IPS-NIHi7 (cell line): ENCODE measurements around the gene DAZAP1.
"Not testable (repeated sequence)": the region's sequence is repeated elsewhere in the genome, so short reads cannot be mapped to it uniquely, and the experiment has no call there.

ENCODE experiments used
- DNase-seq: peaks from one replicate; pipeline ENCODE4 v3.0.0; 2012; ENCODE audit warnings: mixed read lengths; ENCODE audit errors: extremely low spot score

Gene DAZAP1

GRCh38 chr19:1410789-1411188 lies 3.4 kb downstream of the DAZAP1 start:
- DNase-seq = no peak

GRCh38 chr19:1411255-1412191 lies 4.1 kb downstream of the DAZAP1 start:
- no peak for DNase-seq

- DNase-seq = no peak
Measured at GRCh38 chr19:1412323-1412923, 5.0 kb downstream of the DAZAP1 start.

- no peak for DNase-seq
Measured at GRCh38 chr19:1412995-1413800, 5.8 kb downstream of the DAZAP1 start.

GRCh38 chr19:1416014-1416841 lies 8.8 kb downstream of the DAZAP1 start:
- no peak for DNase-seq

- DNase-seq = no peak
Measured at GRCh38 chr19:1417145-1417544, 9.8 kb downstream of the DAZAP1 start.

- DNase-seq = no peak
Measured at GRCh38 chr19:1417681-1418495, 10.5 kb downstream of the DAZAP1 start.

- DNase-seq = no peak
Measured at GRCh38 chr19:1418496-1418775, 11.1 kb downstream of the DAZAP1 start.

- DNase-seq = no peak
Measured at GRCh38 chr19:1418951-1419738, 11.8 kb downstream of the DAZAP1 start.

- not testable (repeated sequence) for DNase-seq
Measured at GRCh38 chr19:1420085-1420484, 12.7 kb downstream of the DAZAP1 start.

GRCh38 chr19:1420590-1420989 lies 13.2 kb downstream of the DAZAP1 start:
- DNase-seq = no peak

- no peak for DNase-seq
Measured at GRCh38 chr19:1421218-1421957, 14.0 kb downstream of the DAZAP1 start.

GRCh38 chr19:1421958-1422305 lies 14.5 kb downstream of the DAZAP1 start:
- DNase-seq = no peak

GRCh38 chr19:1422360-1422759 lies 15.0 kb downstream of the DAZAP1 start:
- DNase-seq = no peak

GRCh38 chr19:1422943-1423342 lies 15.6 kb downstream of the DAZAP1 start:
- DNase-seq = no peak

- no peak for DNase-seq
Measured at GRCh38 chr19:1423436-1424191, 16.2 kb downstream of the DAZAP1 start.

GRCh38 chr19:1424192-1424955 lies 17.0 kb downstream of the DAZAP1 start:
- DNase-seq = no peak
